Kidney glomerular epithelial cell (primary cell): Measurements from ENCODE around the gene GRIP1.
"Not testable (repeated sequence)": the region's sequence is repeated elsewhere in the genome, so short reads cannot be mapped to it uniquely, and the experiment has no call there.

Source experiments
- DNase-seq: peaks from one replicate; lab custom pipeline; 2025; lab: John Stamatoyannopoulos, UW

GRIP1 gene

DNA sequence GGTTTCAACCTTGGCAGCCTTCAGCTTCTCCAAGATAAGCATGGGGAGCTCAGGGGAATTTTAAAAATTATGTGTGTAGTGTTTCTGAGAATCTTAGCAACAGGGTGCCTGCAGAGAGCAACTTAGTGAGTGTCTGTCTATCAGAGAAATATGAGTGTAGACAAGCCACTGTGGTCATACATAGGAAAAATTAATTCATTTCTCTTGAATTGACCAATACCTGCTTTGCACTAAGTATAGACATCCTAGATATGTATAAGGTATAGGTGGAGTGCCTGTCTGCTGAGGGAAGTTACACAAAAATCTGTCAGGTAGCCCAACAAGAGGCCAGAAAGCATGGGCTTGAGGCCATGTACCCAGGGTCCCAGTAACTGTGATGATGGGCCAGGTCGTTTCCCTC, 355.9 kb downstream of the GRIP1 start:
- no peak for DNase-seq

DNA sequence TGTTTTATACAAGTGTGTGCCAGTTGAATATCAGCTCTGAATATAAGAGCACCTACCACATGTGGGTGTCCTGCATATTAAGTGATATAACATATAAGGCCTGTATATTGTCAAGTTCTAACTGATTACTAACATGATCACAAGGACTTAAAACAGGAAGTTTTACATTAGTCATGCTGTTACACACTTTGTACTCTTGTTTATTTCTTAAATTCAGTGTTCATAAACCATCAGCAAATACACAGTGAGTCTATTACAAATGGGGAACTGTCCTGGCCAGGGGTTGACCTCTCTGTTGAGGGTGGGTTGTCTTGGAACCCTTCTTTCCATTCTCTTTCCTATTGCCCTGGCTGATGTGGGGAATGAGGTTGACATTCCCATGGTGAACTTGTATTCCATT, 357.4 kb downstream of the GRIP1 start:
- DNase-seq, result no peak

DNA sequence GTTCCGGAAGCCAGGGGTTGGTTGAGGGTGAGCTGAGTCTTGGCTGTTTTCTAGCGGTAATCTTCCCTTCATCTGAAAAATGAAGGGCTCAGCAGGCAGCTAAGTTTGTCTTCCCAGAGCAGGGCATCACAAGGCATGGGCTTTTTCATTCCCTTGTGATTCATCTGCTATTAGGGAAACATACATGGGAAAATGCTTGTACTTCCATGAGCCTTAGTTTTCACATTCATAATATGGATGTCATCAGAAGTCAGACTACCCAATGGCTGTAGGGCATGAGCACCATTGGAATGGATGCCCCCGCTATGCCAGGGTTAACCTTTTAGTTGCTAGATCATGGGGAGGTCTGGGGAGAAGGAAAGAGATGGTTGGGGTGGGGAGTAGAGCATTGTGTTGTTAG, 357.9 kb downstream of the GRIP1 start:
- no peak for DNase-seq

DNA sequence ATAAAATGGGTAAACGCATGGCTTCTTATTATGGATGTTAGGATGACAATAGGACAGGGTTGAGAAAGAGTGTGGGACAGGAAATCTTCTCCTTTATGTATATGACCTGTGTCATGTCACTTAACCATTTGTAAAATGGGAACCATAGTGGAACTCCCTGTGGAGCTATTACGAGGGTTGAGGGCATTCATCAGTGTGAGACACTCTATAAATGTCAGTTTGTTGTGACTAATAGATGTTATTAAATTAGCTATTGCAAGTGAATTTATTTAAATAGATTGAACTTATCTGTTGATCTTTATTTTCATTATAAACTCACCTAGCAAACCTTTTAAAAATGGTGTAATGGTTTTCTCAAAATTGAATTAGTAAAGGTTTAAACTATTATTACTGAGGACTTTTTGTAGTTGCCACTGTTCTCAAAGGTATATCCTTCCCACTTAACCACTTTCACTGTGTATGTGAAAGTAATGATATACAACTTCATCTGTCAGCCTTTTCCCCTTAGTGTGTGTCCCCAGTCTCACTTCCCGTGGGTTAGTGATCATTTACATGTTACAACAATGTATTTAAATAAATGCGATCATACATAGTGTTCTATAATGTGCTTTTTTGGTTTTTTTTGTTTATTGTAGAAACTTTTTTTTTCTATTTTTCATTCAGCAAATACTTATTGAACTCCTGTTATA, 359.5 kb downstream of the GRIP1 start:
- DNase-seq, result no peak

DNA sequence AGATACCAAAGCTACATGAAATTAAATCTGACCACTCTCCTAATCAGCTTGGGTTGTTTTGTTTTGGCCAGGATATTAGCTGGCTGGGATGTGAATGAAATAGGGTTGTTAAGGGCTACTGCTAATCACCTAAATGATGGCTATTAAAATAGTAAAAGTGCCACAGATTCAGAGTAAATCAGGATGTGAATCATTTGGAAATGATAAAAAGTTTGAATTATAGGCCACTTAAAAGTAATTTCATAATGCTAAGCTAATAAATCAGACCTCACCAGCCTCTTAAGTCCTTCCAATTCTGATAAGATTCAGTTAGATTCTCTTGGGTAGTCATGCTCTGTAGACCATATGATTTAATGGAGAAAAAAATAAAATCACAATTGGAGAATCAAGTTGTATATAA, 364.6 kb downstream of the GRIP1 start:
- DNase-seq, result no peak

DNA sequence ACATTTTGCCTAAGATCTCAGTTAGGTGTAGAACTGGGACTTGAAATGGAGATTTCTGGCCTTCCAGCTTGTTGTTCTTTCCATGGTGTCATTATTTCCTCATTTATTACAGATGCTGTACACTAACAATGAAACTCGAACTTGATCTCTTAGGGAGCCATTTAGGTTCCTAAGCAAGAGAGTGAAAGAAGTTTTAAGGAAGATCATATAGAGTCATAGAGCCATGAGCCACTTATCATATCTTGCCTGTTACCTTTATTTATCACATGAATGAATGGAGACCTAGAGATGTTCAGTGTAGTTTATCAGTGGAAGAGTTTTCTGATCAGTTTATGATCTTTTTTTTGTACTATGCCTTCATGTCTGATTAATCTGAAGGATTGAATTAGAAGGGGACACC, 366.7 kb downstream of the GRIP1 start:
- DNase-seq, result no peak

DNA sequence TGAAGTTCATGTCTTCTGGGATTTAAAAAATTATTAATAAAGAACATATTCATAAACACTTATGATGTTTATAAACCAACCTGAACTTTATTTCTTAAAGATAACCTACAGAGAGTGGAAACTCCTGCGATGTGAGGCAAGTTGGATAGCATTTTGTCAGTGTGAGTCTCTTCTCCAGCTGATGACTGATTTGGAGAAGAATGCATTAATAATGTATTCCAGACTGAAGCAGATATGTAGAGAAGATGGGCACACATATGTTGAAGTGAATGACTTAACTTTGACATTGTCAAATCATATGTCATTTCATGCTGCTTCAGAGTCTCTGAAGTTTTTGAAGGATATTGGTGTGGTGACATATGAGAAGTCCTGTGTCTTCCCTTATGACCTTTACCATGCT, 369.3 kb downstream of the GRIP1 start:
- no peak for DNase-seq

DNA sequence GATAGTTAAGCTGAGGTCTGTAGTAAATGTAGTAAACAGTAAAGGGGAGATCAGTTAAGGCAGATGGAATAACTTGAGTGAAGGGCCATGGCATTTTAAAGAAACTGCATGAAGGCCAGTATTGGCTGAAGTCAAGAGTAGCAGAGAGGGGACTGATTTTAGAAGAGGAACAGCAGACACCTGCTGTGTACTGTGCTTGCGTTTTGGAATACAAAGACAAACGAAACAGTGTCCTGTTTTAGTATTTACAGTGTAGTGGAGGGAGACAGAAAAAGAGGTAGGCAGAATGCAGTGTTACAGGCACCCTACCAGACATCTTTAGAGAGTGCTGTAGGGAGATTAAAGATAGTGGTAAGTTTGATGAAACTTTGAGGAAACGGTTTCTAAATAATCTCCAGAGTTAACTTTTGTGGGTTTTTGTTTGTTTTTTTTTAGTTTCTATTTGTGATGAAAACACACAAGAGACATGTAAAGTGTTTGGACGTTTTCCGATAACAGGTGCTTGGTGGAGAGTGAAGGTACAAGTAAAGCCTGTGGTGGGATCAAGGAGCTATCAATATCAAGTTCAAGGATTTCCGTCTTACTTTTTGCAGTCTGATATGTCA, 374.5 kb downstream of the GRIP1 start:
- DNase-seq, result no peak

DNA sequence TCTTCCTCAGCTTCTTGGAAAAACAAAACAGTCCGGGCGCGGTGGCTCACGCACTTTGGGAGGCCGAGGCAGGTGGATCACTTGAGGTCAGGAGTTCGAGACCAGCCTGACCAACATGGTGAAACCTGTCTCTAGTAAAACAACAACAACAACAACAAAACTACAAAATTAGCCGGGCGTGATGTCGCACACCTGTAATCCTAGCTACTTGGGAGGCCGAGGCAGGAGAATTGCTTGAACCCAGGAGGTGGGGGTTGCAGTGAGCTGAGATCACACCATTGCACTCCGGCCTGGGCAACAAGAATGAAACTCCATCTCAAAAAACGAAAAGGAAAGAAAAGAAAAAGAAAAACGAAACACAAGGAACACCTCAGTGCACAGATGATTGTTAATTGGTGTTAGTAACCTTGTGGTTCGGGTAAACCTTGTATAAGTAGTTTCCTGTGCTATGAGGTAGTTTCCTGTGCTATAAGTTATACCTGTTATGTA, 375.5 kb downstream of the GRIP1 start:
- DNase-seq, result not testable (repeated sequence)

DNA sequence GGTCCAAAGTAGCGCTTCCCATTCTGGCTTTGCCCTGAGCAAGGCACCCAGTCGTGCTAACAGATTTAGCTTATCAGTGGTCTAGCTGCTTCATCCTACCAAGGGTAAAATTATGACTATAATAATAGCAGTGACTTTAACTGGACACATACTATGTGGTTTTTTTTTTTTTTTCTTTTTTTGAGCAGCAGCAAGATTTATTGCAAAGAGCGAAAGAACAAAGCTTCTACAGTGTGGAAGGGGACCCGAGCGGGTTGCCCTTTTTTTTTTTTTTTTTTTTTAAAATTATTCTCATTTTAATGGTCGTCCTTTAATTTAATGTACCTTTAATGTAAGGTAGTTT, 376.1 kb downstream of the GRIP1 start:
- no peak for DNase-seq

DNA sequence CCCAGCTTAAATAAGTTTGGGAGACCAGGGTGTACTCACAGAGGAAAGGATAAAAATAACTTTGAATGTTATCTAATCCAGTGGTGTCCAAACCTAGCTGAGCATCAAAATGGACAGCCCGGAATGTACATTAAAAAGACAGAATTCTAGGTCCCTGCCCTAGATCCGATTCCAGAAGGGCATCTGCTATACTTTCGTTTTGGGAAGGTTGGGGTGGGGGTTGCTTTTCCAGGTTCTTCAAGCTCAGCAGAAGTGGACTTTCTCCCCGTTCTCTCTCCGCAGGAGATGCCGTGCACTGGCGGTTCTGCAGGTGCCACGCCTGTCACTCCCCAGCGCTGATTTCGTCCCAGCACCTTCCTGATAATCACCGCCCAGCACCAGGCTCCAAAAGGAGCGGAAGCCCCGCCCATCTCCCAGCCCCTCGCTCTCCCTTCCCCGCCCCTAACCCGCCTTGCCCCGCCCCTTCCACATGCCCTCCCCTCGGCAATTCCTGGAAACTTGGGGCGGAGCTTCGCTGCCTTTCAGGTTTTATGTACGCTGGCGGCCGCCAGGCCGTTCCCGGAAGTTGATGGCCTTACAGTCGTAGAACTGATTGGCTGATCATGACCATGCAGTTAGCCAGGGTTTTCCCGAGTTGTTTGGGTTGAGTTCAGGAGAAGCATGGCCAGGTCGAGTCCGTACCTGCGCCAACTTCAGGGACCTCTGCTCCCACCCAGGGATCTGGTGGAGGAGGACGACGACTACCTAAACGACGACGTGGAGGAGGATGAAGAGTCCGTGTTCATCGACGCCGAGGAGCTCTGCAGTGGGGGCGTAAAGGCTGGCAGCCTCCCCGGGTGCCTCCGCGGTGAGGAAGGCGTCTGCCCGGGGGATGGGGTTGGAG, 376.7 kb downstream of the GRIP1 start, which contains the start of gene HELB:
HELB (plus strand) TSS at position 550 of the 883 bp plus-strand sequence; CDS start at position 661, 111 bp downstream.
- peak; percentile 95 for DNase-seq

DNA sequence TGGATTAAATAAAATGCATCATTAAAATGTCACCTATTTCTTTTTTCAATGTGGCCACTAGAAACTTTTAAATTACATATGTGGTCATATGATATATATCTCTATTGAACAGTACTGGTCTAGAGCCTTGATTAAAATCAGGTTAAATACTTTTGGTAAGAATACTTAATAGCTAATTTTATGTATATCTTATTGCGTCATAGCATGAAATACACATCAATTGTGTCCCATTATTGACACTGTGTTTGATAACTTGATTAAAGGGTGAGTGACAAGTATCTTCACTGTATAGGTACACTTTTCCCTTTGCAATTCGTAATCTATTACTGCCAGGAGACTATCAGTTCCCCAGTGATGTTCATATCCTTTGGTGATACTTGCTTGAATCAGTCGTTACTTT, 381.0 kb downstream of the GRIP1 start:
- no peak for DNase-seq
